Stimulated activated CD4-positive, alpha-beta T cell treated with anti-CD3 and anti-CD28 coated beads, Interleukin-2, amount 100 ng/mL, for 24 hours (primary cell): ENCODE results near the gene HOXA10.

Source experiments
- DNase-seq, 2 donors: peaks; one replicate each; pipeline ENCODE4 v3.0.0-alpha.2; 2020

The HOXA10 gene

GRCh38 chr7:27128034-27128433 is 46.1 kb downstream of the HOXA10 start:
- no peak for DNase-seq

DNA sequence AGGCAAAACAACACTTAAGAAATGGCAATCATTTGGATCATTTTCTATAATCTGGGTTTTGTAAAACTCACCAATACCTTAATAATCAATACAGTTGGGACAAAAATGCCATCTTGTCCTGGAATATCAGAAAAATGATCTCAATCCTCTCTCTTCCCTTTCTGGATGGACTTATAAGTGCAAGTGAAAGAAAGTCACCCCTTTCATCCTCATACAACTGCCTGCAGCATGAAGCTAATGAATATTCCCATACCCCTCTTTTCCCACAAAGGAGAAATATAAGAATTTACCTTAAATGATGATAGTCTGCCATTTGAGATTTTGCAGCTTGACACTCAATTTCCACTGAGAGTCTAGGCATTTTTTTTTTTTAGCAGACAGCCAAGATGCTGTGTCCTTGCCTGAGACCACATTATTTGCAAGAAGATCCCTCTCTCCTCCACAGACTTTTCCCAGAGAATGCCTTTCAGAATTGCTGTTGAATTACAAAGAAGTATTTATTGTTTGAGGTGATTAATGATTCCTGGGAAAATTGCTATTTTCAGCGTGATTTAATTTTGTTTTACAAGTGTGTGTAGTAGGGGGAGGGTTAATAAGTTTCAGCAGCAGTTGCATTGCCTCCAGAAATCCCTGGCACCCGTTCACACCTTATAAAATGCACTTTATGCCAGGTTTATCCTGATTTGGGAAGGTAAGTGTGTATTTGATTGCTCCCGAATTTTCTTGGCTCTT is 47.4 kb downstream of the HOXA10 start:
- no peak for DNase-seq

- DNase-seq, result no peak
These were observed 48.1 kb downstream of the HOXA10 start for GRCh38 chr7:27125986-27126394.

GRCh38 chr7:27124902-27125689 is 49.0 kb downstream of the HOXA10 start:
- DNase-seq, result no peak

- no peak for DNase-seq
These were observed 49.8 kb downstream of the HOXA10 start for GRCh38 chr7:27124096-27124901.

- DNase-seq, result no peak
These were observed 50.6 kb downstream of the HOXA10 start for GRCh38 chr7:27123477-27124053.

GRCh38 chr7:27123007-27123476 is 51.1 kb downstream of the HOXA10 start:
- no peak for DNase-seq

DNA sequence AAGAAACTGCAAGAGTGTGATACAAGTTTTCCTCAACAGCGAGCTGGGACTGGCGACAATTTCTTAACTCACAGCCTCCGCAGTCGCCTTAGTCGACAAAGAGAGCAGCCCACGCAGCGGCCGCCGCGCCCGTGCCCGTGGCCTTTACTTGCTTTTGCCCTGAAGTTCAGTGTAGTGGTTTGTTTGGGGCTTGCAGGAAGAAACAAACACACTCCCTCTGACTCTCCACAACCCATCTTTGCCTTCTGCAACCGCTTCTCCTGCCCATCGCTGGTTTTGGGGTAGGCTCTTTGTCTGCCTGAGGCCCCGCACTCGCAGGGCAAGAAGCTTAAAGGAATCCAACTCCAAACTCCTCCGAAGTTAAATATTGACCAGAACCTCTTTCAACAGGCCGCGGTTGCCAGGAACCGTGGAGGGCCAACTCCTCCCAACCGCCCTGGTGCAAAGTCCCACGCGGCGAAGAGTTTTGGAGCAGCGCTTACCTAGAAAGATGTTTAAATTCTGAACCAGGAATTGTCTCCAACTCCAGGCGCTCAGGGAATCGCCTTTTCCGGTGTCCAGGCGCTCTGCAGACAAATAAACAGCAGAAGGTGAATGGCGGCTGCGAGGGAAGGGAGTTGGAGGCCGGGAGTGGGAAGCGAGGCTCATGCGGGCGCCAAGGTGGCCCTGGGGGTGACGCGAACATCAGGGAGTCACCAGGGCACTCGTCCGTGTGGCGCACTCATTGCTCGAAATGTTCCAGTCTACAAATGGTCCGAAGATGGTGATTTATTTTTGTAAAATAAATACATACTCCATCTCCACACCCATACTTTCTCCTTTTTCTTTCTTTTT is 51.8 kb downstream of the HOXA10 start:
- no peak for DNase-seq

DNA sequence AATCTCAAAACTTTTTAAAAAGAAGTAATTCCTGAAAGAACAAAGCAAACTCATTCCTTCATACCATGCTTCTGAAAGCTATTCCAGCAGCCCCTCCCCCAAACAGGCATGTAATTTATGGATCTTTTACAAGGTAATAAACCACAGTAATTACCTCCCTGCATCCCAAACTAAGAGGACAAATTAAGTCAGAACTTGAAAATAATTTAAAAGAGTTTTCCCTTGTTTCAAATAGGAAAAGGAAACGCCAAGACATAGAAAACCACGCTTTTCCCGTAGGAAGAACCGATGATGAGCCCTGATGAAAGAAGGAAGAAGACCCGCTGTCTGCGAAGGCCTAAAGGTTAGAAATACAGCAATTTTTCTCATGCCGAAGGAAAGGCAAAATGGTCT is 52.4 kb downstream of the HOXA10 start:
- DNase-seq, result no peak
